SHP77 treated with DMSO at 0.1 percent for 48 hours (cell line): Measurements from ENCODE around the gene UIMC1.

Experiments
- DNase-seq: peaks from one replicate; lab custom pipeline; 2025; lab: John Stamatoyannopoulos, UW

Gene UIMC1

DNA sequence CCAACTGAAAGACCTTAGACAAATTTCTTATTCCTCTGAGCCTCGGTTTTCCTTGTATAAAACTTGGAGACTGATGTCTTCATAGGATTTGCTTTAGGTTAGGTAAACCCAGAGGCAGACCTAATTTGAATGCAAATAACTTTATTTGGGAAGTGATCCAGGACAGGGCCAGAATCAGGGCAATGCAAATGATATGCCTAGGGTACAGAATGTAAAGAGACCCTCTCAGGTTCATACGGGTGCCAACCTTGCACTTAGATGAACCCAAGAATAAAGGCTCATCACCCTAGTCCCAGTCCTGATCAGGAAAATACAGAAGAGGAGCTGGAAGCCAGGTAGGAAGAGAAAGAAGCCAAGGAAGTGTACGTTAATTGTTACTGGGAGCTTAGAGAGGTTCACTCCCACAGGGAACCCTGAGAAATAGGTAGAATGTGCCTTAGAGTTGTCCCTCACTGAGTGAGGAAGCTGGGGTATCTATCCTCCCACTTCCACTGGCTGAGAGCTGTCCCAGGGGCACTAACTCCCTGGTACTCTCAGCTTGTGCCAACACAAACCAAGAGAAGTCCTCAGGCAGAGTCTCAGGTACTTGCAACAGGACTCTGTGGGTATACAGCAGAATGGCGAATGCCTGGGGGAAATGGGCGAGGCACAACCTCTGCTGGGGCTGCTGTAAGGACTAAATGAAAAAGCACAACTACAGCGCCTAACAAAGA is 104.3 kb downstream of the UIMC1 start:
- no peak for DNase-seq

DNA sequence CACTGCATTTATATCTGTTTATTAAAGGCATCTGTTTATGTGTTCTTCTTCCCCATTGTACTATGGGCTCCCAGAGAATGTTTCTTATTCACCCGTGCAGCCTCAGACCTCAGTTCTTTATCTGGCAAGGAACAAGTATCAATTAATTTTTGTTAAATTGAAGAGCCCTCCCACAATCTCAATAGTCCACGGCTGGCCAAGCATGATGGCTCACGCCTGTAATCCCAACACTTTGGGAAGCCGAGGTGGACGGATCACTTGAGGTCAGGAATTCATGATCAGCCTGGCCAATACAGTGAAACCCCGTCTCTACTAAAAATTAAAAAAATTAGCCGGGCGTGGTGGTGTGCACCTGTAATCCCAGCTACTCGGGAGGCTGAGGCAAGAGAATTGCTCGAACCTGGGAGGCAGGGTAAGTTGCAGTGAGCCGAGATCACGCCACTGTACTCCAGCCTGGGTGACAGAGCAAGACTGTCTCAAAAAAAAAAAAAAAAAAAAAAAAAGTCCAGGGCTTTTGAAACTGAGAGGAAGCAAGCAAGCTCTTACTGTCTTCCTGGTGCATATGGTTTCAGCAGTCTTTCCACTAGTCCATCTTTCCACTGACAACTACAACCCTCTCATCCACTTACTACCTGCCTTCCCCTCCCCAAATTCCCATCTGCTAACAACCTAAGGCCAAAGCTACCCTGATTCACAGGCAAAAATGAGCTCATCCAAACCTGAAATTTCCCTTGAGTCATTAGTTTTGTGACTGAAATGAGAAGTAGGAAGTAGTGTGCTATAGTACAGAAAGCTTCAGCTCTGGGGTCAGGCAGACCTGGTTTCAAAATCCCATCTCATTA is 105.1 kb downstream of the UIMC1 start:
- no peak for DNase-seq

DNA sequence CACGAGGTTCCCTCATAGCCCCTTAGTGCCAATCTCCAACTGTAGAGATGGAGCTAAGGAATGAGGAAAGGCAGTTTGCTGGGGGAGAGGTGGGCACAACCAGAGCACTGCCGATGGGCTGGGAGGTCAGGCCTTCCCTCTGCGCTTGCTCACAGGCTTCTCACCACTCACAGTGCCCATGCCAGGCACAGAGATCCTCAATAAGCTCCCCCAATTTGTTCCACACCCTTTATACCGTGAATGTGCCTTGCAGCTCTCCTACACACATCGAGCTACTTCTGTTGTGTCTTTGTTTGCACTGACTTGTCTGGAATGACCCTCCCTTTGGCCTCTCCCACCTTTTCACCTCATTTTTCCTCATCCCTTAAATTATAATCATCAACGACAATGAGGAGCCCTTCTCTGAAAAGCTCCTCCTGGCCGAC is 105.8 kb downstream of the UIMC1 start:
- no peak for DNase-seq

DNA sequence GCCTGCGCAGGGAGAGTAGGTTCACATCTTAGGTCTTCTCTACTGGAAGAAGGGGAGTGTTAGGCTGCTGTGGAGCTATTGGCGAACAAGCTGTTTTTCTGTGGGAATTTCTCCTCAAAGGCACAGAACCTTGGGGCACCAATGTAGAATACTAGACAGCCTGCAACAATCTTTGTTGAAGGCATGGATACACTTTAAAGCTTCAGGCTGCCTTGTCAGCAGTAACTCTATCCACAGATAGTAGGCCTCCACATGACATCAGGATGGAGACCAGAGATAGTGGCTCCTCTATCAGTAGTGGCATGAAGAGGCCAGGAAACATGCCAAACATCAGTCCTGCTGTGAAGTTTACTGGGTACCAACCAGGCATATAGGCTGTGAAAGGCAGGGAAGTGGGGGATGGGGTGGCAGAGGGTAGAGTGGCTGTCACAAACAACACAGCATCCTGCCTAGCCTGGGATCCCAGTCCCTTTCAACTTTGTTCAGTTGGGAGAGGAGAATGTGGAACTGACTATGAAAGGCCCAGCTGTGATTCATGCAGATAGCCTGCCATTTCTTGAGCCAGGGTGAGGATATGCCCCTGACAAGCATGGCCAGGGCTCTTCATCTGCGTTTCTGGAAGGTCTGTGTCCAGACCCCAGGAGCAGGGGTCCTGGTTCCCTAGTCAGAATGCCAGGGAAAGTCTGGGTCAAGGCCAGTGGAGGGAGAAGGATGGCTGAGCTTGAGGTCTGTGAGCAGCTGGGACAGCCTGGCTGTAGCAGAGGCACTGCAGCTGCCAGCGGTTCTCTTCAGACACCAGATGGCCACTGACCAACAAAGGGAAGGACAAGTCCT is 106.4 kb downstream of the UIMC1 start:
- DNase-seq, result no peak

DNA sequence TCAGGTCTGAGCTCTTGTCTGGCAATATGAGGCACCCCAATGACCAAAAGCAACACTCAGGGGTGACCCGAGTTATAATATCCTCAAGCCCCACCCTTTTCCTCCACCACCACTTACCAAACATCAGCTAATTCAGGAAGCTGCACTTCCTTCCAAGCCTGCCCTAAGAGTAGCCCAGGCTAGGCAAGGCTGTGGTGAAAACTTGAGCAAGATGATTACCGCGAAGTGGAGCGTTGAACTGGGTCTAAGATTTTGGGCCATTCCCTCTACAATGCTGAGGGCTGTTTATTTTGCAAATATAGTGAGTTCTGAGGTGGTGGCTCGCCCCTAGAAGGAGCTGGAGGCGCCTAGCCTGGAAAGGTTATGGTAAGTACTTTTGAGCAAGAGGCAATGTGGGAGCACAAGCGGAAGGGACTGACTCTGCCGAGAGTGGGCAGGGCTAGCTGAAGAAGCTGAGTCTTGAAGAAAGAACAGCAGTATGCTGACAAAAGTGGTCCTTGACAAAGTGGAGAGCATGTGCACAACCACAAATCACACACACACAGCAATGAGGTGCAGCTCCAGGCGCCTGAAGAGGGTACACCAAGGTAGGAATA is 107.2 kb downstream of the UIMC1 start, which contains the start of gene HK3:
TSS of gene HK3 (minus strand) at position 51 of the 596 bp plus-strand sequence. CDS start 3,187 bp downstream, outside the sequence.
- DNase-seq, result no peak

DNA sequence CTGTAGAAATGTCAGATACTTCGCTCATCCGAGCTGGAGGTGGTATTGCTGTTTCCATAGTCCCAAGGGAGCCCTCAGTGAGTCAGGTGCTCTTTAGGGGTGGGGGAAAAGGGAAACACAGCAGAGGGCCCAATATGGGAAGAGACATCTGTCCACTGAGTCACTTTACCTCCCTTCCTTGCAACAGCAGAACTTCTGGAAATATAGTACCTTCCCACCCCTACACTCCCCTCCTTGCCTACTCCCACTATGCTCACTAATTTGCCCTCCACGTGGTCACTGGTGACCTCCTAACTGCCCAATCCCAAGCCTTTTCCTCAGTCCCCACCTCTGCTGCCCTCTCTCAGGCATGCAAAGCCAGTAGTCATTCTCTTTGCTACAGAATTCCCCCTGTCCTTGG is 109.3 kb downstream of the UIMC1 start:
- no peak for DNase-seq

DNA sequence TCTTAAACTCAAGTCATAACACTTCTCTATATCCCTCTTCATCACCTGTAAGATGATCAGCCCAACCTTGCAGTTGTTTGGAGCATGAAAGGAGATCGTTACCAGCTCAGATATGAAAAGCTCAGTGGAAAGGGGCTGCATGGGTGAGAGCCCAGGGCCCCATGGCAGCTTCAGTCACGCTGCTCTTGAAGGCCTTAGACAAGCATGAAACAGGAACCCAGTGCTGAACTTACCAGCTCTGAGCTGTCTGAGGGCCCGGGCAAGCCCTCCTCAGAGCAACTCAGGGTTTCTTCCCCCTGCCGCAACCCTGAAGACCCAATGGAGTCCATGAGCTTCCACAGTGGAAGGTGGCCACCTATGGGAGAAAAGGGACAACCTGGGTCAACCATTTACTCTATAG is 110.7 kb downstream of the UIMC1 start:
- DNase-seq, result no peak

DNA sequence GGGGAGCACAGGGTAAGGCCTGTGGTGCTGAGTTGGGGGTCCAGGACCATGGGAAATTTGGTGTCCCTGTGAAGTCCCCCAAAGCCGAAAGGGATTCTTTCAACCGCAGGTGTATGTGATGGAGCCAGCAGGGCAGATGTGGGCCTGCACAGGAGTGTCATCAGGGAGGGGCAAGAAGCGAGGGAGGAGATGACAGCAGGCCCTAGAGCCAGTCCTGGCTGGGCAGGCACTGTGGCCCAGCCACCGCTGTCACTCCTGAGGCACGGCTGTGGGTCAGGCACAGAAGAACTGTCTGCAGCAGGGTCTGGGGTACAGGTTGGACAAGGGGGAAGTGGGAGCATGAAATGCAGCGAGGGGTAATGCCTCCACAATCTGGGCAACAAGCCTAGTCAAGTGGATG is 112.3 kb downstream of the UIMC1 start:
- no peak for DNase-seq

DNA sequence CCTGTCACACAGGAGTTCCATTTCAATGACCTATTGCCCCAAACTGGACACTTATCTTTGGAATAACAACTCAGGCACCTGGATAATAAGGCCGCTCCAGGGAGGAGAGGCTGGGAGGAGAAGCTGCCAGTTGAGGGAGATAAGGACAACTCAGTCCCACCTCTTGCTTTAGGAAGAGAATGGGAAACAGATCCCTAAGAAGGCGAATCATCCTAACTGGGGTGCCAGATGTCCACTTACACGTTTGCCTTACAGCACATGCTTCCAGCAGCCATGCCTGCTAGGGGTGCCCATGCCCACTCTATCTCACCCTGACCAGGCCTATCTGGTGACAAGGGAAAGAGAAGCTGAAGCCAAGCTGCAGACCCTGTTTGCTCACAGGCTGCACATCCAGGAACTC is 113.9 kb downstream of the UIMC1 start:
- DNase-seq, result no peak

DNA sequence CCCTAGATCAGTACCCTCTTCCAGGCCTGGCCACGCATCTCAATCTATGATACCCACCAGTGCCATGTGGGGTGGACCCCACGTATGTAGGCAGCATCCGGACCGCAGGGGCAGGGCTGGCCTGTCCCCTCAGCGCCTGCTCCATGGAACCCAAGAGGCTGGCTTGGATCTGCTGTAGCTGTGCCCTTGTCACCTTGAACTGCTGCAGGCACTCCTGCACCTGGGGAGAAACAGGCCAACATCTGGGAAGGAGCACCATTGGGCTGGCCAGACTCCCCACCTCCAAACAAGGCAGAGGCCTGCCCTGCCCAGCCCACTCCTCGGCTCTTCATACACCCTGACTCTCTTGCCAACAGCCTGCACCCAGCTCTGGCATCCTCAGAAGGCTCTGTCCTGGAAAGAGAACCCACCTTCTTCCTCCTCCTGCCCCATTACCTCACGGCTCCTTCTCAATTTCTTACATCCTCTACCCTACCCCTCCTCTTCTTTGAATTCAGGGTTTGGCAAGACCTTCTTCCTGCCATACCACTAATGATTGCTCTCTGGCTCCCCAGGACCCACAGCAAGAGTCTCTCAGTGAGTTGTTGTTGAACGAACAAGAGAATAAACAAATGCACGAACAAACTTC is 115.1 kb downstream of the UIMC1 start:
- DNase-seq, result no peak

DNA sequence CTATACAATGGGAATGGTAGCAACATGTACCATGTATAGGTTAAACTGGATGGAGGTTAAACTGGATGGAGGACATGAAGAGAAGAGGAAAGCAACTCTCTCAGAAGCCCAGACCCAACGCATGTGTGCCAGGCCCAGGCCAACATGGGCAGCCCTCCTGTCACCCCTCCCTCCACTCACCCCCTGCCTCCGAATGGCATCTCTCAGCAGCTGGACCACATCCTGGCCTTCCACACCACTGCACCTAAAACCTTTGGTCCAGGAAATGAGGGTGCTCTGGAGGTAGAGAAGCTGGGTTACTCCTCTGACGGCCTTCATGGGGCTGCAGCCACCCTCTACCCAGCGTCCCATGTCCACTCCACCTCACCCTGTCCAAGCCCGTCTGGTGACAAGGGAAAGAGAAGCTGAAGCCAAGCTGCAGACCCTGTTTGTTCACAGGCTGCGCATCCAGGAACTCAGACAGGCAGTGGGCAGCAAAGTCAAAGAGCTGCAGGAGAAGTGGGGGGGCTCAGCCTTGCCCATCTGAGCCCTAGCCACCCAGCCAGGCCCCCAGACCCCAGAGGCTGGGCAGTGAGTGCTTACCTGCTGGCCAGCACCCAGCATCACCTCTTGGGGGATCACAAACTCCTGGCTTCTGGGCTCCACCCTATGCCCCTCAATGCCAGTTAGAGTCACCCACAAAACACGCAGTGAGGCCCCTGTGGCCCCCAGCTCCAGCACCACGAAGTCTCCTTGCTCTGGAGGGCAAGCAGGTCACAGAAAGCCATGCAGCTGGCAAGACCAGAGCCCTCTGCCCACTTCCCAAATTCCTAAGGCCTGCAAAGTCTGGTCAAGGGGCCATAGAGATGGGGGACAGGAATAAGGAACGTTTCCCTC is 115.9 kb downstream of the UIMC1 start:
- no peak for DNase-seq

DNA sequence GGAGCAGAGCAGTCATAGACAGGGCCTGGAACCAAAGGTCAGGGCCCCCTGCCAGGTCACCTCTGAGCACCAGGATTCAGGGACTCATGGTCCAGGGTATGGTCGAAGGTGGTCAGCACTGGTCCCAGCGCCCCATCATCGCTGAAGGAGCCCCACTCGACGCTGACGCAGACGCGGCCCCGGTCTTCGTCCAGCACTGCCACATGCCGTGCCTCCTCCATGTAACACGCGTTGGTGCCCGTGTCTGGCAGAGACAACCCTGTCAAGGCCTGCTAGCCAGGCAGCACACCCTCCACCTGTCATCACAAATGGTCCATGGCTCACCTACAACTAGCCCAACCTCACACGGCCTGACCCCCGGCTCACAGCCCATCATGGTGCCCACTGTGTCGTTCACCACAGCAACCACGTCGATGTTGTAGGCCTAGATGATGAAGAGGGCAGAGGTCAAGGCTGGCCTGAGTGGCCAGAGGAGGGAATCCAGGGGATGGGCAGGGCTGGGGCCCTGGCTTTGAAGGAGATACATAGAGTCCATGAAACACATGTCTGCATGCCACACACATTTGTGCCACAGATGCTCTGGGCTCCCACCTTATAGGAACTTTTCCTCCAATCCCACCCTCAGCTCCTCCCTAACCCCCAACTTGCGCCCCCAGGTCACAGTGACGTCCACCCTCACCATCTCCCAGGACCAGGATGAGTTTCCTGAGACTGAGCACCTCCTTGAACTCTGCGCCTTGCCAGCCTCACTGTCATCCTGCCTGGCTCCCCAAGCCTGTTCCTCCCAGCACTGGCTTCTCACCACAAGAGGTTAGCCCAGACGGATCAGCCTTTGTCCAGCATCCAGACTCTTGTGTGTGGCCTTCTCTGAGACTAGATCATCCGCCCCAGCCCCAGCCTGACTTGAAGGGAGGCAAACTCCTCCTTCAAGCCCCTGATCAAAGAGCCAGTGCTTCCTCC is 117.0 kb downstream of the UIMC1 start:
- DNase-seq, result no peak

DNA sequence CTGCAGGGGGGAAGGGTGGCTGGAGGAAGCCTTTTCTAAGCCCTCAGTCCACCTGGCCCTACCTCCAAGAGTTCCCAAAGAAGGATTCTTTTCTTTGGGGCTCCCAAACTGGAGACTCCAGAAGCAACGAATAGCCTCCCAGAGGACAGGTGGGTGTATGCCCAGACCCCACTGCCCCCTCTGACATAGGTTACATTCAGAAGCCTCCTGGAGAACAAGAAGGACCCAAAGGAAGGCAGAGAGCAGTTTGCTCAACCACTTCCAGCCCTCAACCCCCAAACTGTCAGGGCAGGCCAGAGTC is 117.8 kb downstream of the UIMC1 start:
- no peak for DNase-seq

DNA sequence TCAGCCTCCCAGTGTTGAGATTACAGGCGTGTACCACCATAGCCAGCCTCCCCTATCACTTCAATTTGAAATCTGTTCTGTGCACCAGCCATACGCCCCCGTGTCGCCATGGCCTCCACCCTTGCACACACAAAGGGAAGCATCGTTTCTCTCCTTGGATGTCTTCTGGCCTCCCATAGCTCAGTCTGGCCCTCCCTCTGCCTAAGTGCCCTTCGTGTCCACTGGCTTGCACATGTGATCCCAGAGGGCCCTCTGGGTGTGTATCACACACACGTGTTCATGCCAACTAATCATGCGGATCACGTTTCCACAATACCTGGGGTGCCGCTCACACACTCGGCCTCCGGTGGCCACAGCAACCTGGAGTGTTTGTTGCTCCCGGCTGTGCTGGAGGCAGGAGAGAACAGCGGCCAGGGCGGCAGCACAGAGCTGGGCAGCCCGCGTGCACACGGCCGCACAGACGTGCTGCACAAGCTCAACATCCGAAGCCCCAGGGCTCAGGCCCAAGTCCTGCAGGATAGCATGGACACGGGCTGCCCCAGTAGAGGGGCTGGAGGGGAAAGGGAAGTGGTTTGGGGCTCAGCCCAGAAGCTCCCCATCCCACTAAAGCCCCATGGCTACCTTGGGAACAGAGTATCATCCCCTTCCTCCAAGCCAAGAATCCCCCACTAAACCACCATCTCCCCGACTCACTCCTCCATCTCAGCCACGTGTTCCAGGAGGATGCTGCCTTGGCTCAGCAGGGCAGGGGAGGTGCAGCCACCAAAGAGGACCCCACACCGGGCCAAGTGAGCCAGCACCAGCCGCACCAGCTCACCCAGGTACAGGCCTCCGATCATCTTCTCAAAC is 118.3 kb downstream of the UIMC1 start:
- DNase-seq, result no peak

DNA sequence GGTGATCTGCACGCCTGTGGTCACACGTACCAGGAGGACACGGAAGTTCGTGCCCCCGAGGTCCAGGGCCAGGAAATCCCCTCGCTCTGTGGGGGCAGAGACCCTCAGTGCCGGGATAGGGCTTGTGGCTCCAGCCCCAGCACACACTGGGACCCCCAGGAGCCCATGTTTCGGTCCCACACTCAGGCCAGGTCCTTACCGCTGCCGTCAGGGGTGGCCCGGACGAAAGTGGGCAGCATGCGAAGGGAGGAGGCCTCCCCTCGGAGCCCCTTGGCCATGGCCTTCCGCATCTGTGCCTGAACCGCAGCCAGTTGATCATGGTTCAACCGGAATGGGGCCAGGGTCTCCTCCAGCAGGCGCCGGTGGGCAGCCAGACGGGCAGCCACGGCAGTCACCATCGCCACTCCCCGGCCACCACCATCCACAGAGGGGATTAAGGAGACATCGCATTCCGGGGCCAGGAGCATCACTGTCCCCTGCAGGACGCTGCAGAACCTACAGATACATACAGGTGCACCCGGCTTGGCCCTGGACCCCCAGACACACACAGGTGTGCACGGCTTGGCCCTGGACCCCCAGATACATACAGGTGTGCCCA is 119.2 kb downstream of the UIMC1 start:
- DNase-seq, result no peak

DNA sequence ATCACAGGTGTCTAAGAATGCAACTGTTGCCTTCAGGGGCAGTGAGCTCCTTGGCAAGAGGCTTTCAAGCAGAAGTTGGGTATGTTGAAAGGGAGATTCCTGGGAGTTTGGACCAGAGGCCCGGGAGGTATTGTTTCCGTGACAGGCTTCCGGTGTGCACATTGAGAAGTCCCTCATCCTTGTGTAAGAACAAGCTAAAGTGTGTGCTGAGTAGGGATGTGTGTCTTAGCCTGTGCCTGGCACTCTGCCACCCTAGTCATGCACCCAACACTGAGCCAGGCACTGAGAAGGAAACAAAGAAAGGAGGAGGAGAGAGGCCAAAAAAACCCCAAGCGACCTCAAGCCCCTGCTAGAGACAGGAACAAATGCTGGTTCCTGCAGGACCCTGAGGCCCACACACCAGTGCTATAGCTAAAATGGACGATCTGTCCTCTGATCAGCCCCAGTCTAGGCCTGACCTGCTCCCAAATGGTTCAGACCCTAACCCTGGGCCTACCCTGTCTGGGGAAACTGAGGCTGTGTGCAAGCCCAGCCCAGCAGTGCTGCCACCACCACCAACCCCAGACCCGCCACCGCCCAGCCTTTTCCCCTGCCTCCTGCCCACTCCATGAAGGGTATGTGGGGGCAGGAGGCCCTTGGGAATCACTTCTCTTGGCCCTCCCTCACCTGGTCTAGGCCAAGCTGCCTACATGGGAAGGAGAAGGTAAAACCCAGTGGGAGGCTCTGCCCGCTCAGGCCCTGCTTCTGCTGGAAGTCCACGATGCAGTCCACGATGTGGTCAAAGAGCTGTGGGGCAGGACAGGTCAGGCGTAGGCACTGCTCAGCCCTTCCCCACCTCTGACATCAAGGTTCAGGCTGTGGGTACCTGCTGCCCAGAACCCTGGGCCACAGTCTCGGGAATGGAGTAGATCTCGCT is 120.0 kb downstream of the UIMC1 start:
- DNase-seq, result no peak

DNA sequence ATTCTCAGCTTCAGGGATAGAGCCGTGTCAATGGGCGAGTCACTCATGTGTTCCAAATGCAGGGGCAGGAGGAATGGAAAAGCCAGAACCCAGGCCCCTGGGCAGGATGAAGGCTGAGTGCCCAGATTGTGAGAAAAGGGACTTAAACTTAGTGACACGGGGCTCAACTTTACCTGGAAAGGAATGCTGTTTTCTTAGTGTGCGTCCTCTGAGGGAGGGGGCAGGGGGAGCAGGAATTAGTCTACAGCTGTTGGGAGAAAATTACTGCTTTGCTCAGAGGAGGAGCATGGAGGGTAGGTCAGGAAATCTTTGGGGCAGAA is 122.0 kb downstream of the UIMC1 start:
- DNase-seq, result no peak
